ENCODE results near the gene FGF12.

Gene FGF12

GRCh38 chr3:192281207-192281880 is 446.0 kb downstream of the FGF12 start:
- H3K4me3 ChIP-seq (ENCODE audit: low read depth, low read length) = no peak overlapping the region
- TF ChIP-seq CTCF (IDR thresholded peaks at IDR 0.05; ENCODE audit: insufficient read depth, low read length, missing control alignments) = no peak
- DNase-seq (ENCODE audit: low read depth, low spot score) = no peak
- CTCF ChIA-PET = no interaction called here
- POLR2A ChIA-PET = no interaction called here

- DNase-seq (ENCODE audit: low read depth, low spot score) = no peak
- ChIA-PET POLR2A (no interaction called here), CTCF (no interaction called here)
- H3K4me3 ChIP-seq (ENCODE audit: low read depth, low read length) = no peak overlapping the region
- no peak for TF ChIP-seq CTCF (IDR thresholded peaks at IDR 0.05; ENCODE audit: insufficient read depth, low read length, missing control alignments)
These were observed 447.7 kb downstream of the FGF12 start for GRCh38 chr3:192279664-192280063.

- CTCF ChIA-PET = no interaction called here
- POLR2A ChIA-PET = no interaction called here
- no peak for TF ChIP-seq CTCF (IDR thresholded peaks at IDR 0.05; ENCODE audit: insufficient read depth, low read length, missing control alignments)
- DNase-seq (ENCODE audit: low read depth, low spot score) = no peak
- no peak overlapping the region for H3K4me3 ChIP-seq (ENCODE audit: low read depth, low read length)
These were observed 449.9 kb downstream of the FGF12 start for GRCh38 chr3:192277477-192277876.

GRCh38 chr3:192275741-192276355 is 451.5 kb downstream of the FGF12 start:
- POLR2A ChIA-PET = no interaction called here
- CTCF ChIA-PET = no interaction called here
- no peak for TF ChIP-seq CTCF (IDR thresholded peaks at IDR 0.05; ENCODE audit: insufficient read depth, low read length, missing control alignments)
- DNase-seq (ENCODE audit: low read depth, low spot score) = no peak
- no peak overlapping the region for H3K4me3 ChIP-seq (ENCODE audit: low read depth, low read length)

GRCh38 chr3:192273697-192274010 is 453.7 kb downstream of the FGF12 start:
- no peak for DNase-seq (ENCODE audit: low read depth, low spot score)
- ChIA-PET POLR2A (no interaction called here), CTCF (no interaction called here)
- H3K4me3 ChIP-seq (ENCODE audit: low read depth, low read length) = no peak overlapping the region
- TF ChIP-seq CTCF (IDR thresholded peaks at IDR 0.05; ENCODE audit: insufficient read depth, low read length, missing control alignments) = no peak

- DNase-seq (ENCODE audit: low read depth, low spot score) = no peak
These were observed 454.2 kb downstream of the FGF12 start for GRCh38 chr3:192273001-192273696.

More at GRCh38 chr3:192273001-192273696, 454.2 kb downstream of the FGF12 start:
- no peak for TF ChIP-seq CTCF (IDR thresholded peaks at IDR 0.05; ENCODE audit: insufficient read depth, low read length, missing control alignments)
- H3K4me3 ChIP-seq (ENCODE audit: low read depth, low read length) = no peak overlapping the region
- POLR2A ChIA-PET = no interaction called here
- CTCF ChIA-PET = no interaction called here
